K562 (cell line): ENCODE data around the gene RGL2. TPM values are rescaled to one million over a fixed set of nuclear protein-coding genes. Genes with fewer than 3 reads are reported as not detected.

ENCODE experiments used
- CTCF ChIP-seq, 3 experiments: IDR thresholded peaks in 2 of 3; conservative IDR thresholded peaks in 1 of 3; 2 replicates each; pipeline ENCODE4 v1.5.1; 2011 to 2012; ENCODE audit warnings: low read length in 3 of 3, mild to moderate bottlenecking in 3 of 3, control low read depth in 2 of 3, improper control_type of control experiment in 1 of 3, inconsistent platforms in 1 of 3, low read depth in 1 of 3, mixed read lengths in 1 of 3, moderate library complexity in 1 of 3; ENCODE audit not compliant: insufficient read depth in 2 of 3
- FOSL1 ChIP-seq: fragments of 200-800 bp; sonication (Bioruptor generic); conservative IDR thresholded peaks from 2 replicates; pipeline ENCODE4 v1.6.1; 2016; ENCODE audit warnings: missing genetic modification characterization, missing compliant biosample characterization
- SMAD4 ChIP-seq: fragments of 250-450 bp; sonication (Bioruptor Pico); conservative IDR thresholded peaks from 2 replicates; pipeline ENCODE4 v1.8.0; 2021; ENCODE audit warnings: inconsistent platforms, mild to moderate bottlenecking, moderate library complexity
- ZBTB40 ChIP-seq, 2 experiments: fragments of 450-650 bp in 1 of 2; sonication (generic) in 1 of 2; formaldehyde crosslinking in 1 of 2; IDR thresholded peaks; 2 replicates each; pipeline versions ENCODE4 v1.7.1 to v1.9.0; 2016 to 2022; ENCODE audit warnings: inconsistent platforms in 1 of 2, mild to moderate bottlenecking in 1 of 2, missing genetic modification reagents in 1 of 2
- ZBTB8A ChIP-seq: fragments of 450-650 bp; IDR thresholded peaks from 2 replicates; pipeline ENCODE4 v1.6.1; 2018; ENCODE audit warnings: mild to moderate bottlenecking, moderate library complexity; ENCODE audit not compliant: partially characterized antibody
- ZNF217 ChIP-seq: sonication (generic); formaldehyde crosslinking; IDR thresholded peaks from 2 replicates; pipeline ENCODE4 v1.8.0; 2022; ENCODE audit warnings: mild to moderate bottlenecking, missing genetic modification reagents
- polyA plus RNA-seq, 8 experiments: library from polyadenylated mRNA; depleted of rRNA in 4 of 8; stranded (reverse) in 5 of 8; unstranded in 3 of 8; fragments of >200 nt; fragmentation: Nextera tagmentation in 2 of 8; fragmentation: Illumina TruSeq in 1 of 8; extraction: Ambion mirVana in 2 of 8; extraction: Trizol in 1 of 8; gene quantifications; 2 replicates each; pipeline versions ENCODE4 v1.2.1 to v1.2.3, GENCODE V29; 2011 to 2014; ENCODE audit warnings: inconsistent platforms in 1 of 8, missing spikeins in 1 of 8
- total RNA-seq, 7 experiments: library from RNA; depleted of rRNA in 6 of 7; stranded (reverse); fragments of >200 nt in 6 of 7; fragmentation: Illumina TruSeq in 2 of 7; extraction: Trizol in 2 of 7; gene quantifications; 2 replicates each; pipeline versions ENCODE4 v1.2.1 to v1.2.3, GENCODE V29; 2011 to 2021; ENCODE audit warnings: low replicate concordance in 1 of 7
- TF ChIP-seq, protein P1 (sequence below), 2 experiments: fragments of 450-650 bp; IDR thresholded peaks; 2 replicates each; pipeline ENCODE4 v1.6.1; 2016; ENCODE audit warnings: mild to moderate bottlenecking in 2 of 2, borderline replicate concordance in 1 of 2, low read depth in 1 of 2, moderate library complexity in 1 of 2

The RGL2 gene
- total and polyA plus RNA-seq, 9 of the 15 experiments (the other 6 are each of a cell fraction or from before 2014, with no cell fraction given) = 1.8 to 57.1 (median 19.5) TPM

DNA sequence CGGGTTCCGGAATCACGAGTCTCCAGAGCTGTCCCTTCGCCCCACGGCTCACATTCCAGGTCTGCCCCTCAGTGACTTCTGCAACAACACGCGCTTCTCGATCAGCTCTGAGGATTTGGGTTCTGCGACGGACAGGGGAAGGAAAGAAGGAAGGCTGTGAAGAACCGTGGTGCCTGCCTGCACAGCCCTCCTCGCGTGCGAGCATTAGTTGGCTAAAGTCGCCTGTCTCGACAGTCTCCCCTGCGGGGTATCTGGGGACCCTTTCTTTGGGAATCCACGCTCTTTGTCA lies 50.2 kb downstream of the RGL2 start (continued):
- TF ChIP-seq SMAD4 (CRISPR knock-in tag) = 0 out of 2 replicates have a peak, but pooled peaks have one; percentile 69
- no peak for TF ChIP-seq ZNF217 (CRISPR knock-in tag)
- TF ChIP-seq, protein P1, sequence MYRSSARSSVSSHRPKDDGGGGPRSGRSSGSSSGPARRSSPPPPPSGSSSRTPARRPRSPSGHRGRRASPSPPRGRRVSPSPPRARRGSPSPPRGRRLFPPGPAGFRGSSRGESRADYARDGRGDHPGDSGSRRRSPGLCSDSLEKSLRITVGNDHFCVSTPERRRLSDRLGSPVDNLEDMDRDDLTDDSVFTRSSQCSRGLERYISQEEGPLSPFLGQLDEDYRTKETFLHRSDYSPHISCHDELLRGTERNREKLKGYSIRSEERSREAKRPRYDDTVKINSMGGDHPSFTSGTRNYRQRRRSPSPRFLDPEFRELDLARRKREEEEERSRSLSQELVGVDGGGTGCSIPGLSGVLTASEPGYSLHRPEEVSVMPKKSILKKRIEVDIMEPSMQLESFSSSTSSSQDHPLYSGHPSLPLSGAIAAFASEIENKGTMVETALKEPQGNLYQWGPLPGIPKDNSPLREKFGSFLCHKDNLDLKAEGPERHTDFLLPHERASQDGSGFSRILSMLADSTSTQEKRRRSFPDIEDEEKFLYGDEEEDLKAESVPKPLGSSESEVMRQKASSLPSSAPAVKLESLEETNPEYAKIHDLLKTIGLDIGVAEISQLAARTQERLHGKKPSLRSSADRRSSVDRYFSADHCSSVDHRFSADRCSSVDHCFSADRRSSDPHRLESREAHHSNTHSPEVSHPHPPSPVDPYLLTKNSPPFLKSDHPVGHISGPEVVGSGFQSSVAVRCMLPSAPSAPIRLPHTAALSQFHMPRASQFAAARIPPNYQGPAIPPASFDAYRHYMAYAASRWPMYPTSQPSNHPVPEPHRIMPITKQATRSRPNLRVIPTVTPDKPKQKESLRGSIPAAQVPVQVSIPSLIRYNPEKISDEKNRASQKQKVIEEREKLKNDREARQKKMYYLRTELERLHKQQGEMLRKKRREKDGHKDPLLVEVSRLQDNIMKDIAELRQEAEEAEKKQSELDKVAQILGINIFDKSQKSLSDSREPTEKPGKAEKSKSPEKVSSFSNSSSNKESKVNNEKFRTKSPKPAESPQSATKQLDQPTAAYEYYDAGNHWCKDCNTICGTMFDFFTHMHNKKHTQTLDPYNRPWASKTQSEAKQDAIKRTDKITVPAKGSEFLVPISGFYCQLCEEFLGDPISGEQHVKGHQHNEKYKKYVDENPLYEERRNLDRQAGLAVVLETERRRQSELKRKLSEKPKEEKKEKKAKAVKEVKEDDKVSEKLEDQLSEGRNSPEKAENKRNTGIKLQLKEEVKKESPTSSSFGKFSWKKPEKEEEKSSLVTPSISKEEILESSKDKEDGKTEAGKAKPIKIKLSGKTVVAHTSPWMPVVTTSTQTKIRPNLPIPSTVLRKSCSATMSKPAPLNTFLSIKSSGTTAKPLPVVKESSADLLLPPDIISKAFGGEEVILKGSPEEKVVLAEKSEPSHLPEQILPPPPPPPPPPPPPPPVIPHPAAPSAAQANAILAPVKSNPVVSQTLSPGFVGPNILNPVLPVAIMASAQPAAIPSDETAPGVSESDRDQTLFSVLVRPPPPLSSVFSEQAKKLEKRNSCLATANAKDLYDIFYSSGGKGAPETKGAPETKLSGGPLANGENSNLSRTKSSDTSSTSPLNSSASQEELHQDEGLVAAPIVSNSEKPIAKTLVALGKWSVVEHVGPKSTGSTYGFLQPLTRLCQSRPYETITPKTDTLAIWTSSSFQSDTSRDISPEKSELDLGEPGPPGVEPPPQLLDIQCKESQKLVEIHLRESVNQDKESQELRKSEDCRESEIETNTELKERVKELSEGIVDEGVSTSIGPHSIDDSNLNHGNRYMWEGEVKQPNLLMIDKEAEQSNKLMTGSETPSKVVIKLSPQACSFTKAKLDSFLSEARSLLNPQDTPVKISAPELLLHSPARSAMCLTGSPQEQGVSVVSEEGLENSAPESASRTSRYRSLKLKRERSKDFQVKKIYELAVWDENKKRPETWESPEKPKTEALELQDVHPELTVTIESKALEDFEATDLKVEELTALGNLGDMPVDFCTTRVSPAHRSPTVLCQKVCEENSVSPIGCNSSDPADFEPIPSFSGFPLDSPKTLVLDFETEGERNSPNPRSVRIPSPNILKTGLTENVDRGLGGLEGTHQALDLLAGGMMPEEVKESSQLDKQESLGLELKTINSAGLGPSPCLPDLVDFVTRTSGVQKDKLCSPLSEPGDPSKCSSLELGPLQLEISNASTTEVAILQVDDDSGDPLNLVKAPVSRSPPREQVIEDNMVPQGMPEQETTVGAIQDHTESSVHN (IDR thresholded peaks at IDR 0.05; ENCODE audit: borderline replicate concordance in 1 of 2, low read depth in 1 of 2) = 0 out of 4 replicates have a peak, but pooled peaks of 1 of the 2 experiments have one; percentile 28
- no peak; a peak in 1 of 6 replicates for TF ChIP-seq CTCF (IDR thresholded peaks at IDR 0.05 in 2 of 3, conservative IDR thresholded peaks at IDR 0.05 in 1 of 3; ENCODE audit: insufficient read depth in 2 of 3, low read depth in 1 of 3, low read length in 3 of 3)
- TF ChIP-seq FOSL1 (tag) = peak; percentile 43; the same call in 1 of the 2 replicates
- TF ChIP-seq ZBTB8A = no peak
- peak; percentile 76 for TF ChIP-seq ZBTB40 (IDR thresholded peaks at IDR 0.05)
- no peak for TF ChIP-seq ZBTB40 (CRISPR knock-in tag; IDR thresholded peaks at IDR 0.05)
